GM19324 (cell line): Measurements from ENCODE around the gene TMCC2.
"Not testable (repeated sequence)": the region's sequence is repeated elsewhere in the genome, so short reads cannot be mapped to it uniquely, and the experiment has no call there.

ENCODE experiments used
- ATAC-seq: cut with Tn5 transposase; IDR thresholded peaks from one replicate; pipeline ENCODE4 v1.9.1; 2021; ENCODE audit warnings: mild to moderate bottlenecking, moderate library complexity; ENCODE audit not compliant: unreplicated experiment, low FRiP score

The TMCC2 gene

DNA sequence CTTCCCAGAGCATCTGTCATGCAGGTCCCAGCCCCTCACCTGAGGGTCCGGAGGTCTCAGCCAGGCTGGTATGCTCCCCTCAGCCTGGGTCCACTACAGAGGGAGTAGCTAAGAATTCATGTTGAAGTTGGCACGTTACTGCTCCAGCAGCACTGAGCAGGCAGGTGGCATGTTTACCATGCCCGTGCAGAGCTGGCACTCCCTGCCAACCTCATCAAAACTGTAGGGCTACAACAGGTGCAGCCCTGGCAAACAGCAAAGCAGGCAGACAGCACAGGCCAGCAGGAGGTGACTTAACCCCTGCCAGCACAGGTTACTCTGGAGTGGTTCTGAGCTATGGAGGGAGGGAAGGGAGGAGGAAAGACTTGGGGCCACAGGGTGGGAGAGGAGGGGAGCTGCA, 47.4 kb downstream of the TMCC2 start:
- ATAC-seq: no peak

DNA sequence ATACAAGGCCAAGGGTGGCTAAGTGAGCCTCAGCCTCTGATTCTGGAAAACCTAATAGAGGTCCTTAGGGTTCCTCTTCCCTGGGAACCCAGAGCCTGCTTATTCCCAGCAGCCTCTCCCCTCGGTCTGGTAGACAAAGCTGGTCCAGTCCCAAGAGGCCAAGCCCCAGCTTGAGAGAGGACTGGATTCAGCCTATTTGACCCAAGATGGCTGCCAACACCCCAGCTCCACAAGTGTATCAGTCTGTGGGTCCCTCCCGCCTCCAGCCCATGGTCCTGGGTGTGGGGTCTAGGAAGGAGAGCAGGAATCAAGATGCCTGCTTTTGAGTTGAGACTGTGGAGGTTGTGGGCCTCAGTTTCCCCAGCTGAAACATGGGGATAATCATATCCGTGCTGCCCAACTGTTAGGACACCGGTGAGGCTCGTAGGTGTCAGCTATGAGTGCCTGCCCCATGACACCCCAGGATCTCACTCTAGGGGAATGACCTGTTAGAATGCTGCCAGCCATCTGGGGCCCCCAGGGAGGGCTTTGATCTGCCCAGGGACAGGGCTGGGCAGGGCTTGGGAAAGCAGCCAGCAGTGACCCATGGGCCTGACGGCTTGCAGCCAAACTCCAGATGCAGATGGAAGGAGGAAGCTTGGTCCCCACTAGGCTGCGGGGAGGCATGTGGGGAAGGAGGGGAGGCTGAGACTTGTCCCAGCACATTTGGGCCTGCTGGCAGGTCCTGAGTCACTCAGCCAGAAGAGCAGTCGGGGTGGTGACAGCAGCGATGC, 48.4 kb downstream of the TMCC2 start:
- ATAC-seq: no peak

DNA sequence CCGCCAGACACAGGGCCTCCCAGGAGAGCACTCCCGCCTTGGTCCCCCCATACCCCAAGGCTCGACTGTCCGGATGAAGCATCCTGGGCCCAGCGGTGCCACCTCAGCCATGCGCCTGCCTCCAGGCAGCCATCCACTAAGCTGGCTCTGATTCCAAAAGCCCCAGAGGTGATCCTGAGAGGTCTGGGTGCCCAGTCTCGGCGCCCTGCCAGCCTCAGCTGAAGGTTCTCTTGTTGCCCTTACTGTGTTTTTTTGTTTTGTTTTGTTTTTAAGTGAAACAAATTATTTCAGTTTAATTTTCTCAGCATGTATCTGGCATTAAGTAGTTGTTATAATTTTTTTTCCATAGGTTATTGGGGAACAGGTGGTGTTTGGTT, 48.9 kb downstream of the TMCC2 start:
- ATAC-seq: no peak

DNA sequence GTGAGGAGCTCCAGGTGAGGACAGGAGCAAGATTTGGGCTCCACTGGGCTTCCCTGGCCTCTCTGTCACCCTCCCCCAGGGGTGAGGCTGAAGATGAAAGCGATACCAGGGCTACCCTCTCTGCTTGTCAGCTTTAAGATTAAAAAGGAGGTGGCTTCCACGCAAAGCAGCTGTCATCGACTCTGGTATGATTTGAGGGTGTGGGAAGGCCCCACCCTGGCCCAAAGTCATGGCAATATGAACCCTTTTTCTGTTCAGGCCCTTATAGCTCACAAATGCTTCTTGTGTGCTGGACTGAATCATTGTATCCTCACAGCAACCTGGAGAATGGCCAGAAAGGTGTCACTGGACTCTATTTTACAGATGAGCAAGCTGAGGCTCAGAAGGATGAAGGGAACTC, 52.2 kb downstream of the TMCC2 start:
- no peak for ATAC-seq

DNA sequence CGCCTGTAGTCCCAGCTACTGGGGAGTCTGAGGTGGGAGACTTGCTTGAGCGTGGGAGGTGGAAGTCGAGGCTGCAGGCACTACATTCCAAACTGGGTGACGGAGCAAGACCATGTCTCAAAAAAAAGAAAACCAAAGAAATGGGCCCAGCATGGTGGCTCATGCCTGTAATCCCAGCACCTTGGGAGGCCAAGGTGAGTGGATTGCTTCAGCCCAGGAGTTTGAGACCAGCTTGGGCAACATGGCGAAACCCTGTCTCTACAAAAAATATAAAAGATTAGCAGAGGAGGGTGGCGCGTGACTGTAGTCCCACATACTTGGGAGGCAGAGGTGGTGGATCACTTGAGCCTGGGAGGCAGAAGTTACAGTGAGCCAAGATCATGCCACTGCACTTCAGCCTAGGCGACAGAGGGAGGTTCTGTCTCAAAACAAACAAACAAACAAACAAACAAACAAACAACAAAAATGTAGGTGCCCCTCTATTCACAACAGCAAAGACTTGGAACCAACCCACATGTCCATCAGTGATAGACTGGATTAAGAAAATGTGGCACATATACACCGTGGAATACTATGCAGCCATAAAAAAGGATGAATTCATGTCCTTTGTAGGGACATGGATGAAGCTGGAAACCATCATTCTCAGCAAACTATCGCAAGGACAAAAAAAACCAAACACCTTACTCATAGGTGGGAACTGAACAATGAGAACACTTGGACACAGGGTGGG, 53.1 kb downstream of the TMCC2 start:
- not testable (repeated sequence) for ATAC-seq

DNA sequence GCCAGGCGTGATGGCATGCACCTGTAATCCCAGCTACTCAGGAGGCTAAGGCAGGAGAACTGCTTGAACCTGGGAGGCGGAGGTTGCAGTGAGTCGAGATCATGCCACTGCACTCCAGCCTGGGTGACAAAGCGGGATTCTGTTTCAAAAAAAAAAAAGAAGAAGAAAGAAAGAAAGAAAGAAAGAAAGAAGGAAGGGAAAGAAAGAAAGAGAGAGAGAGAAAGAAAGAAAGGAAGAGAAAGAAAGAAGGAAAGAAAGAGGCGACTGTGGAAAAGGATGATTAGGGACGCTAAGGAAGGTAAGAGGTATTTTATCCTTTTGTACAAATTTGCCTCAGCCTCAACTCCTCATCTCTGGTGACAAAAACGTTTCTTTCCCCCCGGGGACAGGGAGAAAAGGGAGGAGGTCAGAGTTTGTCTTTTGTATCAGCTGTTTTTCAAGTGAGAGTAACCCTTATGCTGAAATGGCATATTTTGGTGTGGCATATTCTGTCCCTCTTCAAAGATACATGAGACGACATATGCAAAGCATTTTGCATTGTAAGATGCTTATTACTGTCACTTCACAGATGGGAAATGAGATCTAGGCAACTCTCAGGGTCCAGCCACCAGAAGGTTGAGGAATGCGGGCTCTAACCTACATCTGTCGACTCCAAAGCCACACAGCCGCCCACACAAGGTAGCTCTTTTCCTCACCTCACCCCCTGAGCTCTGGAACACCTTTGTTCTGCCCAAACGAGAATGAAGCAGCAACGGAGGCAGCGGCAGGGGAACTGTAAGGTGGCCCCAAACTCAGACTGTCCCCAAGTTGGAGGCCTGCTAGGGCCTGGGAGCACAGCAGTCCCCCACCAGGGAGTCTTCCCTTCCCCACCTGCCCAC, 55.8 kb downstream of the TMCC2 start:
- no peak for ATAC-seq

DNA sequence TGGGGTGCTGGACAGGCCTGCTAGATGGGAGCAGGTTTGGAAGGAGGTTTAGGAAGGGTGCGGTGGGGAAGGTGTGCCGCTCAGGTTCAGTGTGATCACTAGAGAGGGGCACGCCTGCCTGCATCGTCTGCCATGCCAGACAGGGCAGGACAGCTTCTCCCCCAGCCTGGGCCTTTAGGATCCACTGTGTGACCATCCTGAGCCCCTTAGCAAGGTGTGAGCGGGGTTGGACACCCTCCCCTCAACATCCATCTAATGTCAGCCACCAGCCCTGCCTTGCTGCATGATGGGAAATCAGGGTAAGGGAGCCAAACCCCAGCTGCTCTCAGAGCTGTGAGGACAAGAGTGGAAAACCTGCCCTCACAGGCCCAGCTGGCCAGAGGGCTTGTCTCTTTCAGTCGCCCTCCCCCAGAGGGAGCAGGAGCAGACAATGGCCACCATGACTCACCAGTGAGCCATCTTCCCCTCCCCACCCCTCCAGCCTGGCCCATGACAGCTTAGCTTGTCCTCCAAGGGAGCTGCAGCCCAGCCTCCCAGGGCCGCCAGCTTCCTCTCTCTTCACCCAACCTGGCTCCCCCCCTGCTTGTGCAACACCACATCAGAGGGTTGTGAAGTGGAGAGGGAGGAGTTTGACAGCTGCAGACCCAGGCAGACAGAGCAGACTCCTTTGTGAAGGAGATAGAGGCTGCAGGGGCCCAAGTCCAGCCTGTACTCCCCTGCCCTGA, 56.8 kb downstream of the TMCC2 start:
- ATAC-seq: no peak

DNA sequence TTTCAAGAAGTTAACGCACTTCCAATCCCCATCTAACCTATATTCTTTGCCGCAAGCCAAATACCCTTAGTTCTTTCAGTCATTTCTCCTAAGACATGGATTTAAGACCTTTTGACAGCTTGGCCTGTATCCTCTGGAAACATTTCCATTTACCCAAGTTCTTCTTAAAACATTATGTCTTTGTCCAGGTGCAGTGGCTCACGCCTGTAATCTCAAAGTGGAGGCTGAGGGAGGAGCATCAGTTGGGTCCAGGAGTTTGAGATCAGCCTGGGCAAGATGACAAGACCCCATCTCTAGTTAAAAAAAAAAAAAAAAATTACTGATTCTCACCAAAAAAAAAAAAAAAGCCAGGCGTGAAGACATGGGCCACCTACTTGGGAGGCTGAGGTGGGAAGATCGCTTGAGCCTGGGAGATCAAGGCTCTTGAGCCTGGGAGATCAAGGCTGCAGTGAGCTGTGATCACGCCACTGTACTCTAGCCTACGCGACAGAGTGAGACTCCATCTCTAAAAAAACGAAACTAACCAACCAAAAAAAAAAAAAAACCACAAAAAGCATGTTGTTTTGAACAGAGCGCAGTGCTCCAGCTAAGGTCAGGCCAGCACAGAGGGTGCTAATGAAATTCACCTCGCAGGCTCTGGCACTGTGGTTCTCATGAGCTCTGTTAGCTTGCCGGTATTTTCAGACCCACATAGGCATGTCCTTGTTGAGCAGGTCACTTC, 57.8 kb downstream of the TMCC2 start:
- ATAC-seq: peak; percentile 28

DNA sequence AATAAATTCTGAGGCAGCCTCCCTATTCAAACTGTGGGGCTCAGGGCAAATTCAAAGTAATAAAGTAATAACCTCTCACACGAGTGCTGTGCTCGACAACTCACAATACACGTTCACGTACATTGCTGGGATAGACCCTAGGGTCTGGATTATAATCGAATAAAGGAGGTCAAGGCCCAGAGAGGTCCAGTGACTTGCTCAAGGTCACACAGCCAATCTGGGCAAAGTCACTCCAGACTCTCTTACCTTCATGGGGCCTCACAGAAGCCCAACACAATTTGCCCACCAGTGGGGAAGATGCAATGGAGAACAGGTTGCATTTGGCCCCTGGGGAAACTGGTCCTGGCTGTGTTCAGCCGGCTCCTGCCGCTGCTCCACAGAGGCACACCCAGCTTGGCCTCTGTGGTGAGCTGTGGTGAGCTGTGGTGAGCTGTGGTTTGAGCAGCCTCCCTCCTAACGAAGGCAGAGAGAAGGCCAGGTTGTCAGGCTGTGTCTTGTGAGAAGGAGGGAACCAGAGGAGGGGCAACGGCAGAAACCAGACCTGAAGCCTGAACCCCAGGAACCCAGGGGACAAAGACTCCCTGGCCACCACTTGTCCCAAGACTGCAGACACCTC, 58.7 kb downstream of the TMCC2 start:
- peak; percentile 22 for ATAC-seq

DNA sequence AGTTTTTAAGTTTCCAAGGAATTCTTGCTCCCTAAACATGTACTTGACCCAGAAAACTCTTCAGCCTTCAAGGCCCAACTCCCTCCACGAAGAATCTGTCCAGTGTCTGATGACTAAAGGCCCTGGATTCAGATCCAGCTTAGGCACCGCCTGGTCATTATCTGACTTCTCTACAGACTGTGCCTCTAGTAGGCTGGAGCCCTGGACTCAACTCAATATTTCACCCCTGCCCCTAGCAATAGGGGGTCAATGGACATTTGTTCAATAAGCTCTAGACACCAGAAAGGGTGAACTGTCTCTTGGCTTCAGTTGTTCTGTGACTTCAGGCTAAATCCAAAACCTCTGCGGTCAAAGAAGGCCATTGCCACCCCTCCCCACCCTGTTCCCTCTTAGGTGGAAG, 59.3 kb downstream of the TMCC2 start:
- no peak for ATAC-seq

DNA sequence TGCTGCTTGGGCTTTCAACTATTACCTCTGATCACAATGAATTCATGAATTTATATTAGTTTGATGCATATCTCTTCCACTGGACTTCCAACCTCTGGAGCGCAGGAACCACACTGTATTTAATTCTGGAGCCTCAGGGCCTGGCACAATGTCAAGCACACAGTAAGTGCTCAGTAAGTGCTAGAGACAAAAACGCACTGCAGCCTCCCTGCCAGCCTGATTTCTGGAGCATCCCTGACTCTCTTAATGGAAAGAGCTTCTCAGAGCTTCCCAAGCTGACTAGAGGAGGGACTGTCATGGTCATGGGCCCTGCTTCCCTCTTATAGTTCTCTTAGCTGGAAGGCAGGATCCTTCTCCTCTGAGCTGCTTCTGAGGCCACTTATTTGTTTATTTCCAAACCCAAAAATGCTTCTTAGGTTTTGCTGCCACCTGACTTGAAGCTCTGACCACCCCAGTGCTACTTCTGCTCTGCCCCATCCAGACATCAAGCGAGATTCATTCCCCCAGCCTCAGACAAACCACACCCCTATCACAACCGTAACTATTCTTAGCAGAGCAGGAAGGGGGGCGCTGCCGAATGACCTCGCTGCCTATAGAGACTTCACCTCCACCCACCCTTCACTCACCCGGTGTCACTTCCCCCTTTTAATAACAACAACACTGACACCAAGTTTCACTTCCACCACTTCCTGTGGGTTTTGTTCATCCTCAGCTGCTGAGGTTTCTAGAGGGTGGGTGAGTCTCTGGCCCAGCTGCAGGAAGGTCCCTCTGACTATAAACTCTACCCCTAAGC, 60.2 kb downstream of the TMCC2 start:
- ATAC-seq: peak; percentile 83

DNA sequence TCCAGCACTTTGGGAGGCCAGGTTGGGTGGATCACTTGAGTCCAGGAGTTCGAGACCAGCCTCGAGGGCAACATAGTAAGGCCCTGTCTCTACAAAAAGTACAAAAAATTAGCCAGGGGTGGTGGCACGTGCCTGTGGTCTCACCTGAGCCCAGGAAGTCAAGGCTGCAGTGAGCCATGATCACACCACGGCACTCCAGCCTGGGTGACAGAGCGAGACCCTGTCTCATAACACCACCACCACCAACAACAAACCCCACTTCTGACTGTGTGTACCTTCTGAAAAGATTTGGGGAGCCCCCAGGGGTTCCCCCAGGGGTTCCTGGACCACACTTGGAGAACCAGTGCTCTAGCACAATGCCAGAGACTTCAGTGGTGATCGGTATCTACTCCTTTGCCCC, 63.9 kb downstream of the TMCC2 start:
- no peak for ATAC-seq

DNA sequence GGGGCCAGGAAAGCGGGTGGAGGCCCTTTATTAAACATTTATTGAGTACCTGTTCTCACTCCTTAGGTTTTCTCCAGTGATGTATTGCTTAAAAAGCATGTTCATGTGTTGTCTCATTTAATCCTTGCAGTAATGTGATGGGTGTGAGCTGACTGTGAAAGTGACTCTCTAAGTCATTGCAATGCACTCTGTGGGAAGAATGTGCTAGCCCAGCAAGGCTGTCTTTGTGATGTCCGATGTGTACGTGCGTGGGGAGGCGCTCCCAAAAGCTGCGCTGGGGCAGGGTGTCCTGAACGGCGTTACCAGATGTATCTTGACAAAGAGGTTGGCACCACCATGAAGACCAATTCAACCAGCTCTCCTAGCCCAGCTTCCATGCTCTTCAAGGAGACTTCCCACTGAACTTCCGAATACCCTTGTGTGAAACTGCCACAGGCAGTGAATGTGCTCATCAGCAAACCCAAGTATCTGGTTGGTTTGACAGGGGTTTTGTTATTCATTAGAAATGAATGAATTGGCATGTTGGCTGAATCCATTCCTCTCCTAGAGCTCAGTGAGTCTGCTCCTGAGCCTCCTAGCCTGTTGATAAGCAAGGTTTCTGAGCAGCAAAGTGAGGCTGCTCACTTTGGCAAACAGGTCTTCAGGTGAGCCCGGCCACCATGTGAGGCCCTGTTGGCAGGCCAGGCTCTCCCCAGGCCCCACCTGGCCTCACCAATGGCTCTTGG, 65.8 kb downstream of the TMCC2 start:
- no peak for ATAC-seq

DNA sequence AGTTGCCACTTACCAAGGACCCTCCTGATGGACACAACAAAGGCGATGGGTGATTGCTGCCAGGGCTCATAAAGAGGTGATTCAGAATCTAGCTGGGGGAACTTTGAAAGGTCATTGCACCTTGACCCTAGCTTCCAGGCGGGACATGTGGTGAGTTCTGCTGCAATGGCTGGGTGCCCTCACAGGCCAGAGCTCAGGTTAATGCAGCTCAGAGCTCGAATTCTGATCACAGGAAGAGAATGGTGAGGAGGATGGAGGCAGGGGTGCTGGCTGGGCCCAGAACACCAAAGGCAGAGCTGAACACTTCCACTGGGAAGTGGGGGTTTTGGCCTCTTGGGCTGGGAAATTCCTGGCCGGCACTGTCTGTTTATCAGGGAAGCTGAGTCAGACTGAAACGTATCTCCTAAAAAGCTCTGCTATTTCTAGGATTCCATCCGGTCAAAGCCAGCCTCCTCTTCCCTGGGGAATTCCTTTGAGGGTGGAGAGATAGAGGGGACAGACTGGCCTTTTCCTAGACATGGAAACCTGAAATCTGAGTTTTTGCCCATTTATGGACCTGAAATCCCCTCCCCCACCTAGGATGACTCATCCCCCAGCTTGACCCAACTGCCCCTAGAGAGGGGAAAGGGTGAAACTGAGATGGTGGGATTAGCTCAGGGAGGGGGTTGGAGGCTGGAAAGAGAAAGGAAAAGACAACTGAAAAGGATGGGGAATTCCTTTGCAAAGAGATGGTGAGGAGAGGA, 66.6 kb downstream of the TMCC2 start:
- no peak for ATAC-seq

DNA sequence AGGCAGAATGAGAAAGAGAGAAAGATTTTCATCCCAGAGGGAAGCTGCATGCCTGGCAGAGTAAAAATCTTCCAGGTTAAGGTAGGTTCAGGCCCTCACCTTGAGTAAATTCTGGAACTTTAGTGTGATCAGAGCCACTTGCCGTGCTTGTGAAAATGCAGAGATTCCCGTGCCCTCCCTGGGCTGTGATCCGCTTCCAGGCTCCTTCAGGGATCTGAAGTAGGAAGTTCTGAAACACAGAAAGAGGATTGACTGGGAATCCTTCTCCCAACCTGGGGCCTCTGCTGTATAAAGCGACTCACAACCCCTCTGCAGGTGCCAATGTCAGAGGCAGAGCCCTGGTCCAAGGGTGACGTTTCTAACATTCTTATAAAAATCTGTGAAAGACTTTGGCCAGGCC, 67.2 kb downstream of the TMCC2 start:
- no peak for ATAC-seq

DNA sequence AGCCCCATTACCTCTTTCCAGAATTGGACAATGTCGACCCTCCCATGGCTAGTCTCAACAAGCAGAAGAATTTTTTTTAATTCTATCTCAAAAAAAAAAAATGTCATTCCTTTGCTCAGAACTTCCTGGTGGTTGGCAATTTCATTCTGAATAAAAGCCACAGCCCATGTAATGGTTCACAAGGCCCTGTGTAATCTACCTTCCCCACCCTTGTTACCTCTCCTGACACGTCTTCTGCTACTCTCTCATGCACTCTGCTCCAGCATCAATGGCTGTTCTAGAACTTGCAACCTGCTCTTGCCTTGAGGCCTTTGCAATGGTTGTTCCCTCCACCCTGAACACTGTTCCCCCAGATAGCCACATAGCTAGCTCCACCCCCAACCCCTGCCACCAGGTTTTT, 68.4 kb downstream of the TMCC2 start:
- ATAC-seq: no peak

DNA sequence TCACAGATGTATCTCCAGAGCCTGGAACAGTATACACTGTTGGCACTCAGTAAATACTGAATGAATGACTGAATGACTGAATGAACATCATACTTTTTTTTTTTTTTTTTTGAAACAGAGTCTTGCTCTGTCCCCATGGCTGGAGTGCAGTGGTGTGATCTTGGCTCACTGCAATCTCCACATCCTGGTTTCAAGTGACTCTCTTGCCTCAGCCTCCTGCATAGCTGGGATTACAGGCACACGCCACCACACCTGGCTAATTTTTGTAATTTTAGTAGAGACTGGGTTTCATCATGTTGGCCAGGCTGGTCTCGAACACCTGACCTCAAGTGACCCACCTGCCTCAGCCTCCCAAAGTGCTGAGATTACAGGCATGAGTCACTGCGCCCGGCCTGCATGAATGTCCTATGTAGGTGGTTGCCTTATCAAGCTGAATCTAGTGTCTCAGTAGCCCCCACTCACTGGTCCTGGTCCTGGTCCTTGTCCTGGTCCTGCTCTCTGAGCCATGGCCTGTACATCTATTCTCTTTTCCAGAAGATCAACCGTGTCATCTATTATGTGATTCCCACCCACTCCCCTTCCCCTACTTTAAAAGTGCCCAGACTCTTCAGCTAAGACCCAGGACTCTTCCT, 69.9 kb downstream of the TMCC2 start:
- not testable (repeated sequence) for ATAC-seq
